Activated CD4-positive, alpha-beta memory T cell treated with anti-CD3 and anti-CD28 coated beads, Interleukin-2, amount 10 ng/mL, durations not matched to agents 7 days and 5 days (primary cell): ENCODE results near the gene COX4I1. TPM values are rescaled to one million over a fixed set of nuclear protein-coding genes. Genes with fewer than 3 reads are reported as not detected.
A peak's percentile ranks its signal among the peaks of the same experiment; 100 is the strongest.
"Not testable (repeated sequence)": the region's sequence is repeated elsewhere in the genome, so short reads cannot be mapped to it uniquely, and the experiment has no call there.

Source experiments
- CTCF ChIA-PET: fragments of 350-600 bp; sonication (Branson Sonifier 250); formaldehyde crosslinking; loops from one replicate; lab custom pipeline; 2021; ENCODE audit warnings: antibody characterized with exemption, inconsistent platforms; lab: Charles Lee
- POLR2A ChIA-PET: fragments of 350-600 bp; sonication (Branson Sonifier 250); formaldehyde crosslinking; loops from one replicate; lab custom pipeline; 2021; ENCODE audit warnings: antibody characterized with exemption; lab: Charles Lee
- DNase-seq: peaks from one replicate; pipeline ENCODE4 v3.0.0-alpha.2; 2020
- H3K27ac Mint-ChIP-seq: one replicate; pipeline ENCODE4 v1.8.0; 2021; ENCODE audit warnings: mild to moderate bottlenecking, mixed read lengths
- H3K27me3 Mint-ChIP-seq: one replicate; pipeline ENCODE4 v1.8.0; 2021; ENCODE audit warnings: mixed read lengths
- H3K36me3 Mint-ChIP-seq: one replicate; pipeline ENCODE4 v1.8.0; 2021; ENCODE audit warnings: low read depth, mixed read lengths
- H3K4me1 Mint-ChIP-seq: one replicate; pipeline ENCODE4 v1.8.0; 2021; ENCODE audit warnings: mixed read lengths
- H3K4me3 Mint-ChIP-seq: one replicate; pipeline ENCODE4 v1.8.0; 2021; ENCODE audit warnings: mild to moderate bottlenecking, mixed read lengths
- H3K9me3 Mint-ChIP-seq: one replicate; pipeline ENCODE4 v1.8.0; 2021; ENCODE audit warnings: mixed read lengths
- total RNA-seq, 2 experiments: library from RNA; stranded (reverse); gene quantifications; one replicate each; pipeline ENCODE4 v1.2.3, GENCODE V29; 2021

COX4I1 gene
- total RNA-seq, 2 experiments from 2014 or later, result 450 to 456 TPM

- Mint-ChIP-seq H3K27me3 (peaks cover 18% of the 10 kb centered on the region), H3K4me3 (no peak overlapping the region), H3K9me3 (no peaks in the 10 kb centered on the region), H3K36me3 (peaks cover 18% of the 10 kb centered on the region), H3K4me1 (no peaks in the 10 kb centered on the region), H3K27ac (no peak overlapping the region)
- ChIA-PET POLR2A (interaction anchor here (1.2 kb wide), 1 partner anchor 10 kb away, joined by 3 read pairs; no protein-coding TSS in a partner anchor), CTCF (interaction anchor here (1.0 to 1.3 kb wide), 3 partner anchors 9 to 11 kb away, joined by 3 to 6 read pairs (median 3); no protein-coding TSS in a partner anchor)
- no peak for DNase-seq
These were observed 10.7 kb downstream of the COX4I1 start for GRCh38 chr16:85810097-85810741.

DNA sequence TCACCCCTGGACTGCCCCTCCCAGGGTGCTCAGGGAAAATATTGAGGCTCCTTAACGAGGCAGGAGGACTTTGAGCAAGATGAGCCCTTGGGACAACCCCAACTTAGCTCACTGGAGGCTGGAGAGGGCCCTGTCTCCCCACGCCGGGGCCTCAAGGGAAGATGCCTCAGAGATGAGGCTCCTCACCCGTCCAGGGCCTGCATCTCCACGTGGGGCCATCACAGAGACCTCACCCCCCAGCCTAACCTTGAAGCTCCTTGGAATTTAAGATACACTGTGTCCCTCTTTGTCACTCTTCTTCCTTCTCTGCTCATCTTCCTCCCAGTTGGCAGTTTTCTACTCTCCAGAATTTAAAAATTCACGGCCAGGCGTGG is 11.2 kb downstream of the COX4I1 start:
- no peak overlapping the region for H3K4me3 Mint-ChIP-seq
- ChIA-PET CTCF (interaction anchor here (1.0 kb wide), 1 partner anchor 9 kb away, joined by 3 read pairs; no protein-coding TSS in a partner anchor), POLR2A (interaction anchor here (1.2 kb wide), 1 partner anchor 10 kb away, joined by 3 read pairs; no protein-coding TSS in a partner anchor)
- no peaks in the 10 kb centered on the region for H3K9me3 Mint-ChIP-seq
- no peak for DNase-seq
- H3K4me1 Mint-ChIP-seq, result no peaks in the 10 kb centered on the region
- H3K36me3 Mint-ChIP-seq, result peaks cover 13% of the 10 kb centered on the region
- H3K27me3 Mint-ChIP-seq, result peaks cover 18% of the 10 kb centered on the region
- no peak overlapping the region for H3K27ac Mint-ChIP-seq

DNA sequence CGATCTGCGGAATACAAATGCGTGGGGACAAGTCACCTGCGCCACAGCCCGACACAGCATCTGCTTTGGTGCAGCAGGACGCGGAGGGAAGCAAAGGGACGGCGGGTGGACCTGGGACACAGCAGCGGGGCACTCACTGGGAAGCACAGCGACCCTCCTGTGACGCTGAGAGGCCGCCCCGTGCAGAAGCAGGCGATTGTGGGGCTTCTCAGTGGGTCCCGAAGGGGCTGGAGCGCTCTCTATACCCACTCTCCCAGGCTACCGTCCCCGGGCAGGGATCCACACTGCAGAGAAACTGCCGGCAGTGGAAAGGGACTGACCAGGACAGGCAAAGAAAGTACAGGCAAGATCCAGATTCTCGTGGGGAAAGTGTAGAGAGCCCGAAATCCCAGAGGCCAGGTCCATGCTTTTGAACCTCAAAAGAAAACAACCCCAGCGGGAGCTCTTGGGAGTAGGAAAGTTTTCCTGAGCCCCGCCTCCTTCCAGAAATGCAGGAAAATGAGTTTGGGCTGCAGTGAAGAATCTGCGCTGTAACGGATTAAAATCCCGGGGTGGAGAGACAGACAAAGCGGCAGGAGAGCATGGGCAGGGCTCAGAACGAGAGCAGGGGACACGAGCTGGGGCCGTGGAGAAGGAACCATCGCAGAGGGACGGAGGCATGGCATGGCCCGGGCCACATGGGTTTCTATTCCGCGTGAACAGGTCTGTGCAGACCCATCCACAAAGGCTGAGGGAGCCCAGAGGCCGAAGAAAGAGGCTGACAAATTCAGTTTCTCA is 12.7 kb downstream of the COX4I1 start:
- H3K9me3 Mint-ChIP-seq, result no peaks in the 10 kb centered on the region
- no peak overlapping the region for H3K27ac Mint-ChIP-seq
- ChIA-PET POLR2A (interaction anchor here (0.7 to 0.8 kb wide), 3 partner anchors 11 to 210 kb away, joined by 3 to 5 read pairs (median 3); no protein-coding TSS in a partner anchor), CTCF (interaction anchor here (1.1 kb wide), 1 partner anchor 9 kb away, joined by 5 read pairs; no protein-coding TSS in a partner anchor)
- DNase-seq, result no peak
- H3K4me3 Mint-ChIP-seq, result no peak overlapping the region
- H3K27me3 Mint-ChIP-seq, result peaks cover 18% of the 10 kb centered on the region
- H3K36me3 Mint-ChIP-seq, result no peaks in the 10 kb centered on the region
- no peaks in the 10 kb centered on the region for H3K4me1 Mint-ChIP-seq

DNA sequence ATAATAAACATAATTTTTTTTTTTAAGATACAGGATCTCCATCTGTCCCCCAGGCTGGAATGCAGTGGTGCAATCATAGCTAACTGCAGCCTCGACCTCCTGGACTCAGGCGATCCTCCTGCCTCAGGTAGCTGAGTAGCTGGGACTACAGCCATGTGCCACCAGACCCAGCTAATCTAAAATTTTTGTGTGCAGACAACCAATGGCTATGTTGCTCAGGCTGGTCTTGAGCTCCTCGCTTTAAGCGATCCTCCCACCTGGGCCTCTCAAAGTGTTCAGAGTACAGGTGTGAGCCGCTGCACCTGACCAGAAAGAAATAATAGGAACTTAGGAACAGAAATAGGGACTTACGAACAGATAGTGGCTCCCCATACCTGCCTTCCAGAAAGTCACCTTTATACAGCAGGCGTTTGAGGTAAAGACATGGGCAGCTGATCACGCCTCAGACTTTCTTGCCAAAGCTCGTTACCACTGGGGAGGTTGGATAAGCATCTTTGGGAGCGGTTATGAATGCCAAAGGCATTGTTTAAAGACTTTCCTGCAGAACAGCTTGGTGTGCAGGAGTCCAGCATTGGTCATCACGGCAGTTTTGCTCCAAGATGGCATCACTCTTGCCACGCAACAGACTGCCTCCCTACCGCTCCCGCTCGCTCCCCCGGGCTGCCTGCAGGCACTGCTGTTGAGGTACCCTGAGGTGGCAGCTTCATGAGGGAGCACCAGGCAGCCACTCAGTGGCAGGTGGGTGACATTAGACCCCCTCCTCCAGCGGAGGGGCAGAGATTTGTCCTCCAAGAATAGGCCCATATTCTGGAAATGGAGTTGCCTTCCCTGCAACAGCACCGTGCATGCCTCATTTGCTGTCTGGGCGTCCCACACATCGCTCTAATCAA is 13.6 kb downstream of the COX4I1 start:
- Mint-ChIP-seq H3K36me3 (no peaks in the 10 kb centered on the region), H3K27me3 (peaks cover 19% of the 10 kb centered on the region), H3K9me3 (no peaks in the 10 kb centered on the region), H3K4me3 (no peak overlapping the region), H3K4me1 (no peaks in the 10 kb centered on the region), H3K27ac (no peak overlapping the region)
- ChIA-PET POLR2A (interaction anchor here (0.7 to 0.9 kb wide), 3 partner anchors 11 to 117 kb away, joined by 3 to 5 read pairs (median 3); no protein-coding TSS in a partner anchor), CTCF (interaction anchor here (1.1 kb wide), 1 partner anchor 9 kb away, joined by 5 read pairs; no protein-coding TSS in a partner anchor)
- no peak for DNase-seq

DNA sequence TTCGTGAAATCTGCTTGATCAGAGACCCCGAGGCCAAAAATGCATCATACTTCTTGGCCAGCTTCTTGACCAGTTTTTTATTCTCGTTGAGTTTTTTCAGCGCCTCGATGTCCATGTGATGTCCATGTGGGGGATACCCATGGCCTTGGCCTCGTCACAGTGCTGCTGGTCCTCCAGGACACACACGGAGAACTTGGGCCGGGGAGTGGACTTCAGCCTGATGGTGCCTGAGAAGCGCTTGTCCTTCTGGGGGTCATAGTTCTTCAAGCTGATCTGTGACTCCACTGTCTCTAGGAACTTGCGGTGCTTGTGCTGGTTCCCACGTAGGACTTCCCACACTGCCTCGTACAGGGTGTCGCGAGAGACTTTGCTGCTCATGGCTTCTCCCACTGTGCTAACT is 16.7 kb downstream of the COX4I1 start:
- Mint-ChIP-seq H3K27ac (no peak overlapping the region), H3K4me1 (peaks cover 3% of the 10 kb centered on the region), H3K27me3 (peaks cover 27% of the 10 kb centered on the region), H3K4me3 (no peak overlapping the region), H3K36me3 (no peaks in the 10 kb centered on the region), H3K9me3 (no peaks in the 10 kb centered on the region)
- DNase-seq, result no peak
- POLR2A ChIA-PET, result no interaction called here
- CTCF ChIA-PET, result no interaction called here

GRCh38 chr16:85817195-85817594 is 17.7 kb downstream of the COX4I1 start:
- H3K27ac Mint-ChIP-seq, H3K4me3 Mint-ChIP-seq, H3K36me3 Mint-ChIP-seq, H3K4me1 Mint-ChIP-seq, DNase-seq, H3K9me3 Mint-ChIP-seq, POLR2A ChIA-PET: not testable (repeated sequence)
- peaks cover 20% of the 10 kb centered on the region for H3K27me3 Mint-ChIP-seq
- CTCF ChIA-PET, result interaction anchor here (0.7 kb wide), 1 partner anchor 1306 kb away, joined by 3 read pairs; no protein-coding TSS in a partner anchor

DNA sequence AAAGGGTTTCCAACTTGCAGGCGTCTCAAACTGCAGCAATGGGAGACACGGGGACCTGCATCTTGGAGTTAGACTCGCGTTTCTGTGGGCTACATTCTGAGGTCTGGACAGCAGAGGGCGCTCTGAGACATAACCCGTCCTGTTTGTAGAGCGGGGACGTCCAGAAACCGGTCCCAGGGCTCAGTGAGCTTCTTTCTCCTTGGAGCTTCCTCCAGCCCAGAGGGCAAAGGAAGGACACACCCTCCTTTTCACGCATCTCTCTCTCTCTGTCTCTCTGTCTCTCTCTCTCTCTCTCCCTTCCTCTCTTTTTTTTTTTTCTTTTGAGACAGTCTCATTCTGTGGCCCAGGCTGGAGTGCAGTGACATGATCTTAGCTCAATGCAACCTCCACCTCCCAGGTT is 19.8 kb downstream of the COX4I1 start:
- Mint-ChIP-seq H3K9me3 (no peaks in the 10 kb centered on the region), H3K36me3 (no peaks in the 10 kb centered on the region), H3K4me1 (peaks cover 3% of the 10 kb centered on the region), H3K4me3 (no peak overlapping the region), H3K27ac (no peak overlapping the region), H3K27me3 (peaks cover 11% of the 10 kb centered on the region)
- POLR2A ChIA-PET, result interaction anchor here (0.7 kb wide), 1 partner anchor 167 kb away, joined by 3 read pairs; no protein-coding TSS in a partner anchor
- peak; percentile 86 for DNase-seq
- CTCF ChIA-PET, result interaction anchor here (0.6 to 4.7 kb wide), 22 partner anchors 9 to 435 kb away, joined by 3 to 145 read pairs (median 4); partner anchors contain the start of gene IRF8

DNA sequence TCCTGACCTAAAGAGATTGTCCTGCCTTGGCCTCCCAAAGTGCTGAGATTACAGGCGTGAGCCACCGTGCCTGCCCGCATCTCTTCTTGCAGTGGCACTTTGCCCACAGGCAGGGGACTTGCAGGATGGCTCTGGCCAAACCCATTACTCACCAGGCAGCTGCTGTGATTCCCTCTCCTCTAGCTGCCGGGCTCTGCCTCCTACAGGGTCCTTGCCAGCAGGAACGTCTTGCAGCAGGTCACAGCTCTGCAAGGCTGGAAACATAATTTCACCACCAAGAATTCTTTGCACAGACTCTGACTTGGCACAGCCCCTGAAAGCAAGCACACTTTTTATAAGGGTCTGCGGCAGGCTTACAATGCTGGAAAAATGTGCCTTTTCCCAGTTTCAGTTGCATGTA is 20.3 kb downstream of the COX4I1 start:
- no peaks in the 10 kb centered on the region for H3K9me3 Mint-ChIP-seq
- H3K4me1 Mint-ChIP-seq, result peaks cover 3% of the 10 kb centered on the region
- H3K4me3 Mint-ChIP-seq, result no peak overlapping the region
- H3K27me3 Mint-ChIP-seq, result peaks cover 9% of the 10 kb centered on the region
- ChIA-PET POLR2A (interaction anchor here (0.7 kb wide), 1 partner anchor 167 kb away, joined by 3 read pairs; no protein-coding TSS in a partner anchor), CTCF (interaction anchor here (0.6 to 4.7 kb wide), 21 partner anchors 9 to 234 kb away, joined by 3 to 145 read pairs (median 5); partner anchors contain the start of gene IRF8)
- H3K36me3 Mint-ChIP-seq, result no peaks in the 10 kb centered on the region
- DNase-seq, result no peak
- H3K27ac Mint-ChIP-seq, result no peak overlapping the region

DNA sequence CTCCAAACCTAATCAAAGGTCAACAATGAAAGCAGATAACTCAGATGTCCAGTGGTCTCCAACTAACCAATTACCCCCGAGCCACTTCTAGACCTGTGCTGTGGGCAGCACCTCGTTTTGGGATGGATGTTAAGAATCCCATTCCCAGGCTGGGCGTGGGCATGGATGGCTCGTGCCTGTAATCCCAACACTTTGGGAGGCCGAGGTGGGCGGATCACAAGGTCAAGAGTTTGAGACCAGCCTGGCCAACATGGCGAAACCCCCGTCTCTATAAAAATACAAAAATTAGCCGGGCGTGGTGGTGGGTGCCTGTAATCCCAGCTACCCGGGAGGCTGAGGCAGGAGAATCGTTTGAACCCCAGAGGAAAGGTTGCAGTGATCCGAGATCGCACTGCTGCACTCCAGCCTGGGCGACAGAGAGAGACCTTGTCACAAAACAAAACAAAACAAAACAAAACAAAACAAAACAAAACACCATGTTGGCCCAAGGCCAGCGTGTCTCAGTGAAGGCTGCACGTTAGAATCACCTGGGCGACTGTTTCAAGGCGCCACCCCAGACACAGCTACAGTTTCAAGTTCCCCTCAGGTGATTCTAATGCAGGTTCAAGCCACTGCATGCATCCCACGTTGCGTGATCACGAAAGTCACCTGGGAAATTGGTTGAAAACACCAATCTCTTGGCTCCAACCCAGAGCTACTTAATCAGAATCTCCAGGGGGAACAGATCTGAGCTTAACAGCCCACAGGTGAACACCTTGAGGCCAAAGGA is 21.3 kb downstream of the COX4I1 start:
- POLR2A ChIA-PET, result interaction anchor here (1.1 to 1.7 kb wide), 2 partner anchors 167 to 201 kb away, joined by 3 to 11 read pairs; no protein-coding TSS in a partner anchor
- Mint-ChIP-seq H3K4me3 (no peak overlapping the region), H3K4me1 (peaks cover 3% of the 10 kb centered on the region), H3K36me3 (no peaks in the 10 kb centered on the region), H3K9me3 (no peaks in the 10 kb centered on the region), H3K27me3 (peaks cover 9% of the 10 kb centered on the region), H3K27ac (no peak overlapping the region)
- no peak for DNase-seq
- CTCF ChIA-PET, result interaction anchor here (0.7 to 4.7 kb wide), 31 partner anchors 9 to 697 kb away, joined by 3 to 145 read pairs (median 5); partner anchors contain the start of gene IRF8

GRCh38 chr16:85821390-85822135 is 22.1 kb downstream of the COX4I1 start:
- DNase-seq, result peak; percentile 73
- Mint-ChIP-seq H3K27me3 (peaks cover 11% of the 10 kb centered on the region), H3K4me1 (peaks cover 3% of the 10 kb centered on the region), H3K27ac (no peak overlapping the region), H3K9me3 (no peaks in the 10 kb centered on the region), H3K36me3 (no peaks in the 10 kb centered on the region), H3K4me3 (no peak overlapping the region)
- POLR2A ChIA-PET, result interaction anchor here (1.1 to 1.7 kb wide), 2 partner anchors 167 to 200 kb away, joined by 3 to 11 read pairs; no protein-coding TSS in a partner anchor
- CTCF ChIA-PET, result interaction anchor here (0.6 to 4.7 kb wide), 35 partner anchors 9 to 696 kb away, joined by 3 to 145 read pairs (median 5); partner anchors contain the start of gene IRF8
